ENCODE results near the gene TPD52L2. TPM values are rescaled to one million over a fixed set of nuclear protein-coding genes. Genes with fewer than 3 reads are reported as not detected.

Gene TPD52L2
- total RNA-seq, 1 experiment from 2014 or later = 147 TPM

DNA sequence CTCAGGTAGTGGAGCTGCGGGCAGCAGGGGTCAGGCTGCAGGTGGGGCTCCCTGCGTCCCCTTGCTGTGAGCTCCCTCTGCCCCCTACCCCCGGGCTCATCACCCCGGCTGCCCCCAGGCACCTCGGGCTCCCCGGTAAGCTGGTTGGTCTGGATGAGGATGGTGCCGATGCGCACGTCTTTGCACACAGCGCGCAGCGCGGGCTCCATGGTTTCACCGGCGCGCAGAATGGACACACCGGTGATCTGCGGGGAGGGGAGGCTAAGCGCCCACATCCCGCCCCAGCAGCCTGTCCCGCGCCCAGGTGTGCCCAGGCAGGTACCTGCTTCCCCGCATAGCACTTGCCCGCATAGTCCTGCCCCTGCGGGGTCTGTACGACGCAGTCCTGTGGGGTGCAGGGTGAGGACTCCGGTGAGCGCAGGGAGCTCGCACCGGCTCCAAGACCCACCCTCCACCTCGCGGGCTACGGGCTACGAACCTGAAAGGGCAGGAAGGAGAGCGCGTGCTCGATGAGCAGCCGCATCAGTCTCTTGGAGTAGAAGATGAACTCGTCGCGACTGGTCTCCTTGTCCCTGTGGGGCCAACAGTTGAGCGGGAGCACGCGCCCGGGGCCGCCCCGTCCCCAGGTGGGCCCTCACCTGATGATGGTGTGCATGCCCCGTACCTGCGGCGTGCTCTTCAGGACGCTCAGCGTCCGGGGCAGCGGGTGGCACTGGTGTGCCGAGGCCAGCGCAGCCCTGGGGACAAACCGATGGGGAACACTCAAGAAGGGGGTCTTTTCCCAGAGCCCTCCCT lies 75.6 kb downstream of the TPD52L2 start:
- Histone ChIP-seq H3K4me2 (ENCODE audit: low read length) (no peak overlapping the region), H3F3A (ENCODE audit: low read length, unreplicated experiment) (peaks cover 9% of the 10 kb centered on the region), H3K9ac (ENCODE audit: low read length) (no peak overlapping the region), H3K4me3 (ENCODE audit: low read length) (no peak overlapping the region), H3K27ac (ENCODE audit: low read length) (no peak overlapping the region), H2AFZ (ENCODE audit: low read length) (no peak overlapping the region), H3K79me2 (ENCODE audit: low read length) (peaks cover 2% of the 10 kb centered on the region; the same call in 1 of the 2 replicates), H3K9me3 (ENCODE audit: low read length) (no peaks in the 10 kb centered on the region), H3K9me2 (replicated peaks; ENCODE audit: low read length) (no peaks in the 10 kb centered on the region), H3K27me3 (ENCODE audit: low read length) (no peaks in the 10 kb centered on the region), H3K36me3 (ENCODE audit: low read depth, low read length) (peaks cover 22% of the 10 kb centered on the region), H4K20me1 (ENCODE audit: low read length) (peaks cover 16% of the 10 kb centered on the region; the same call in 1 of the 2 replicates), H3K4me1 (ENCODE audit: insufficient read depth, low read length) (peaks cover 4% of the 10 kb centered on the region; the same call in 1 of the 2 replicates)
- no TSS peak for BruUV-seq (replicated peaks)
- intact Hi-C loops (cut with micrococcal nuclease) = no loop called here
- CTCF ChIA-PET = no interaction called here
- TF ChIP-seq EZH2phosphoT487 (IDR thresholded peaks at IDR 0.05; ENCODE audit: borderline replicate concordance, low read length) = no peak
- TF ChIP-seq EZH2 (IDR thresholded peaks at IDR 0.05; ENCODE audit: low read length, unreplicated experiment) = no peak
- ATAC-seq = no peak
- DNase-seq = no peak
- POLR2A ChIA-PET (ENCODE audit: unreplicated experiment) = no interaction called here

Small RNA genes within 50 kb of the gene (microRNA-seq; reads per million reads assigned to microRNA genes)
- gene MIR1914 (ENCODE audit: unreplicated experiment) (2.0 reads per million), gene MIR941-1 (ENCODE audit: unreplicated experiment) (not detected), gene MIR941-2 (ENCODE audit: unreplicated experiment) (not detected), gene MIR941-3 (ENCODE audit: unreplicated experiment) (not detected), gene MIR941-4 (ENCODE audit: unreplicated experiment) (not detected), gene MIR941-5 (ENCODE audit: unreplicated experiment) (not detected)

Other genes with a start within 250 kb of the TPD52L2 start
- 13.7 and 21.9 TPM in 2 replicates for gene GMEB2, start 238.2 kb upstream of the TPD52L2 start, total RNA-seq (2014; rRNA removed)
- 15.8 and 24.5 TPM in 2 replicates for gene STMN3, start 211.8 kb upstream of the TPD52L2 start, total RNA-seq (2014; rRNA removed)
- 43.0 and 56.2 TPM in 2 replicates for gene RTEL1, start 207.0 kb upstream of the TPD52L2 start, total RNA-seq (2014; rRNA removed)
- 41.6 and 59.0 TPM in 2 replicates for gene TNFRSF6B, start 168.6 kb upstream of the TPD52L2 start, total RNA-seq (2014; rRNA removed)
- 71.2 and 73.5 TPM in 2 replicates for gene ARFRP1, start 157.3 kb upstream of the TPD52L2 start, total RNA-seq (2014; rRNA removed)
- gene ZGPAT, start 157.2 kb upstream of the TPD52L2 start, total RNA-seq (2014; rRNA removed) = 37.9 and 56.8 TPM in 2 replicates
- gene LIME1, start 128.6 kb upstream of the TPD52L2 start, total RNA-seq (2014; rRNA removed) = 17.3 and 18.6 TPM in 2 replicates
- gene SLC2A4RG, start 125.5 kb upstream of the TPD52L2 start, total RNA-seq (2014; rRNA removed) = 116 TPM in 2 replicates
- 2.8 and 7.3 TPM in 2 replicates for gene ZBTB46, start 34.0 kb upstream of the TPD52L2 start, total RNA-seq (2014; rRNA removed)
- not detected in 2 replicates for gene ABHD16B, start 3.8 kb upstream of the TPD52L2 start, total RNA-seq (2014; rRNA removed)
- gene DNAJC5, start 29.9 kb downstream of the TPD52L2 start, total RNA-seq (2014; rRNA removed) = 73.7 and 80.1 TPM in 2 replicates
- gene UCKL1, start 91.1 kb downstream of the TPD52L2 start, total RNA-seq (2014; rRNA removed) = 37.2 and 47.4 TPM in 2 replicates
- gene ZNF512B, start 104.7 kb downstream of the TPD52L2 start, total RNA-seq (2014; rRNA removed) = 18.0 and 24.1 TPM in 2 replicates
- gene SAMD10, start 114.4 kb downstream of the TPD52L2 start, total RNA-seq (2014; rRNA removed) = 7.4 and 13.4 TPM in 2 replicates
- gene PRPF6, start 115.9 kb downstream of the TPD52L2 start, total RNA-seq (2014; rRNA removed) = 67.1 and 87.2 TPM in 2 replicates
- 2.1 and 3.4 TPM in 2 replicates for gene C20orf204, start 170.9 kb downstream of the TPD52L2 start, total RNA-seq (2014; rRNA removed)
- gene SOX18, start 184.4 kb downstream of the TPD52L2 start, total RNA-seq (2014; rRNA removed) = 1.1 and 1.5 TPM in 2 replicates
- gene TCEA2, start 197.9 kb downstream of the TPD52L2 start, total RNA-seq (2014; rRNA removed) = 19.1 and 23.4 TPM in 2 replicates
- gene RGS19, start 214.2 kb downstream of the TPD52L2 start, total RNA-seq (2014; rRNA removed) = 43.2 and 54.3 TPM in 2 replicates
- 5.6 and 7.4 TPM in 2 replicates for gene OPRL1, start 214.8 kb downstream of the TPD52L2 start, total RNA-seq (2014; rRNA removed)
- 0.98 and 1.1 TPM in 2 replicates for gene LKAAEAR1, start 219.1 kb downstream of the TPD52L2 start, total RNA-seq (2014; rRNA removed)
- gene NPBWR2, start 242.3 kb downstream of the TPD52L2 start, total RNA-seq (2014; rRNA removed) = not detected in 2 replicates

Data from PC-3 (cell line).